Measurements from ENCODE around the gene DDC. TPM values are rescaled to one million over a fixed set of nuclear protein-coding genes. Genes with fewer than 3 reads are reported as not detected.
"Not testable (repeated sequence)": the region's sequence is repeated elsewhere in the genome, so short reads cannot be mapped to it uniquely, and the experiment has no call there.

The DDC gene
- total RNA-seq, 1 donor from 2014 or later = 3.0 TPM

DNA sequence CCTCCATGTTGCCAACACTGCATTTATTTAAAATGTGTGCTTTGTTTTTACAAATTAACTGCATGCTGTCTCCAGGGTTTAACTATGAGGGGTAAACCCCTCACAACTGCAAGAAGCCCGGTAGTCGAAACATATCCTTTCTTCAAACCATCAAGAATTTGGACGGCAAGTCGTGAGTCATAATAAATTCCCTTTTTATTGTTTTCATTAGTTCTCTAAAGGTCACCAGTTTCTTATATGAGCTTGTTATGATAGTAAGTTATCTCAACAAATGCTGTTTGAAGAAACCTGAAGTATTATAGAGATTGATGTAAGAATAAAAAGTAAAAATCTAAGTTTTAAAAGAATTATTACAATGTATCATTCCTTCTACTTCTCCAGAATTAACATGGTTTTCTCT is 102.8 kb downstream of the DDC start:
- Histone ChIP-seq H3K36me3 (no peaks in the 10 kb centered on the region), H3K4me3 (no peak overlapping the region), H3K4me1 (no peaks in the 10 kb centered on the region), H3K9me3 (no peaks in the 10 kb centered on the region), H3K27ac (no peak overlapping the region), H3K27me3 (ENCODE audit: low read depth) (no peaks in the 10 kb centered on the region)
- DNase-seq (no peak), ATAC-seq (no peak)
- TF ChIP-seq CTCF (IDR thresholded peaks at IDR 0.05) = no peak
- intact Hi-C loops (cut with DNase I) = no loop called here

DNA sequence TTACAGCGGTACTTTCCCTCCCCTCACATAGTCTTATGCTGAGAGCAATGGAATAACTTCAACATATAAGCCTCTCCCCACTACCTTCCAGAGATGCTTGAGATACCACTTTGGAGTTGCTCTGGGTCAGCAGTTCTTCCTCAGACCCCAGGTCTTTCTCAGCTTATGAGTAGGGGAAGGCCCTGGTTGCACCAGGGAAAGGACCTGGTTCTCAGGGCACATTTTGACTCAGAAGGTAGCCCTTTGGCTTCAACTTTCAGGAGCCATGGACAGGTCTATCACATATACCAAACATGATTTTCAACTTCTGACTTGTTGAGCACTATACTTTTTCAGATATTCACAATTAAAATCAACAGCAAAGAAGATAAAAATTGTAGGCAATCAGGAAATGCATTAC is 103.5 kb downstream of the DDC start:
- intact Hi-C loops (cut with DNase I) = no loop called here

GRCh38 chr7:50459183-50459582 is 106.0 kb downstream of the DDC start:
- H3K27ac ChIP-seq; H3K4me3 ChIP-seq; H3K27me3 ChIP-seq (ENCODE audit: low read depth); H3K36me3 ChIP-seq; H3K9me3 ChIP-seq; intact Hi-C loops (cut with DNase I); DNase-seq; H3K4me1 ChIP-seq; ATAC-seq: not testable (repeated sequence)

More for the DNA sequence above, 103.5 kb downstream of the DDC start:
- no peak for TF ChIP-seq CTCF (IDR thresholded peaks at IDR 0.05)
- ATAC-seq = no peak
- H3K27ac ChIP-seq = no peak overlapping the region
- H3K4me3 ChIP-seq = no peak overlapping the region
- no peaks in the 10 kb centered on the region for H3K4me1 ChIP-seq
- H3K36me3 ChIP-seq = no peaks in the 10 kb centered on the region
- DNase-seq = no peak
- H3K27me3 ChIP-seq (ENCODE audit: low read depth) = no peaks in the 10 kb centered on the region
- H3K9me3 ChIP-seq = no peaks in the 10 kb centered on the region

DNA sequence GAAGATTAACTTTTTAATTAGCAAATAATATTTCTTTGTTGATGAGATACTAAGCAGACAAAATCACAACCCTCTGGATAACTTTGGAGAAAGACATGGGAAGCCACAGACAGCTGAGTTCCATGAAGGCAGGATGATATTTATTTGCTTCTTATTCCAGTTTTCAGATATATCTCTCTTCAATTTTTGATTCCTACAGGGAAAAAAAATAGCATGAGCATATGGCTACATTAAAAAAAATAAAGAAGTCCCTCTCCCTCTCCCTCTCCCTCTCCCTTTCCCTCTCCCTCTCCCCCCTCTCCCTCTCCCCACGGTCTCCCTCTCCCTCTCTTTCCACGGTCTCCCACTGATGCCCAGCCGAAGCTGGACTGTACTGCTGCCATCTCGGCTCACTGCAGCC is 106.6 kb downstream of the DDC start:
- H3K9me3 ChIP-seq; H3K36me3 ChIP-seq; intact Hi-C loops (cut with DNase I); H3K4me1 ChIP-seq; ATAC-seq; DNase-seq; H3K27ac ChIP-seq; H3K27me3 ChIP-seq (ENCODE audit: low read depth); H3K4me3 ChIP-seq: not testable (repeated sequence)

GRCh38 chr7:50456371-50457123 is 108.7 kb downstream of the DDC start:
- Histone ChIP-seq H3K27me3 (ENCODE audit: low read depth) (no peaks in the 10 kb centered on the region), H3K4me3 (no peak overlapping the region), H3K4me1 (no peaks in the 10 kb centered on the region), H3K27ac (no peak overlapping the region), H3K9me3 (no peaks in the 10 kb centered on the region), H3K36me3 (no peaks in the 10 kb centered on the region)
- no peak for TF ChIP-seq CTCF (IDR thresholded peaks at IDR 0.05)
- intact Hi-C loops (cut with DNase I) = no loop called here
- ATAC-seq (no peak), DNase-seq (no peak)

GRCh38 chr7:50455658-50456057 is 109.5 kb downstream of the DDC start:
- Histone ChIP-seq H3K4me3 (no peak overlapping the region), H3K9me3 (no peaks in the 10 kb centered on the region), H3K27ac (no peak overlapping the region), H3K36me3 (no peaks in the 10 kb centered on the region), H3K4me1 (peaks cover 4% of the 10 kb centered on the region), H3K27me3 (ENCODE audit: low read depth) (no peaks in the 10 kb centered on the region)
- DNase-seq (no peak), ATAC-seq (no peak)
- intact Hi-C loops (cut with DNase I) = no loop called here
- no peak for TF ChIP-seq CTCF (IDR thresholded peaks at IDR 0.05)

Measured in lower lobe of right lung (tissue), 2 donors.